PFSK-1 (cell line): ENCODE data around the gene SDC1.

Experiments
- FOXP2 ChIP-seq: optimal IDR thresholded peaks from 2 replicates; pipeline ENCODE3; 2011; ENCODE audit warnings: borderline replicate concordance, control low read depth, inconsistent platforms; ENCODE audit not compliant: insufficient read depth; ENCODE audit errors: extremely low read length, extremely low read depth
- POLR2AphosphoS5 ChIP-seq: IDR thresholded peaks from 2 replicates; pipeline ENCODE4 v1.6.1; 2012; ENCODE audit warnings: low read depth, mild to moderate bottlenecking, control low read depth, low read length, moderate library complexity
- SIN3A ChIP-seq: IDR thresholded peaks from 2 replicates; pipeline ENCODE4 v1.6.1; 2012; ENCODE audit warnings: mild to moderate bottlenecking, low read length, moderate library complexity, borderline replicate concordance; ENCODE audit not compliant: insufficient read depth
- TAF1 ChIP-seq: IDR thresholded peaks from 2 replicates; pipeline ENCODE4 v1.6.1; 2012; ENCODE audit warnings: low read length, control low read depth, borderline replicate concordance; ENCODE audit not compliant: insufficient read depth
- TF ChIP-seq, protein P1 (sequence below), 2 experiments: IDR thresholded peaks; 2 replicates each; pipeline versions ENCODE4 v1.6.1 to v1.8.0; 2011 to 2012; ENCODE audit warnings: low read depth in 2 of 2, low read length in 2 of 2, control low read depth in 1 of 2, inconsistent platforms in 1 of 2, mild to moderate bottlenecking in 1 of 2, moderate library complexity in 1 of 2; ENCODE audit not compliant: insufficient read depth in 1 of 2

Gene SDC1

DNA sequence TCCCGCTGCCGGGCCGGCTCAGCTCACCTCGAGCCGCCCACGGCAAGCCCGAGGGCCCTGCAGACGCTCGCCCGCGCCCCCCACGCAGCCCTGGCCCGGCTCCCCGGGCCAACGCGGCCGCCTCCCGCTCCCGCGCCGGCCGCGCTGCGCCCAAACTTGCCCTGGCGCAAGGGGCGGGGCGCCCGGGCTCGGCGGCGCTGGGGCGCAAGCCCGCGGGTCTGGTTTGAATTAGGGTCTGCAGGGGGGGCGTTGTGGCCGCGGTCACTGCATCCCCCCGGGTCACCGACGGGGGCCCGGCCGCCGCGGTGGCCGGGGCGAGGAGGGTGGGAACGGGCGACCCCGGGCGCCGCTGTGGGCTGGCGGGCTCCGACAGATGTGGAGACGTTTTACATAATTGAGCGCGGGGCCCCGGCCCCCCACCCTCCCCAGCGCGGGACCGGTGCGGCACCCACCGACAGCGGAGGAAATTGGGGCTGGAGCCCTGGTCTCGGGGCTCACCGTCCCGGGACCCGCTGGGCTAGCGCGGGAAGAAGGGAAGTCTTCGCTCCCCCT lies 690 bp downstream of the SDC1 start:
- TF ChIP-seq POLR2AphosphoS5, result no peak
- TF ChIP-seq FOXP2, result no peak
- no peak for TF ChIP-seq TAF1
- no peak for TF ChIP-seq SIN3A
- TF ChIP-seq, protein P1, sequence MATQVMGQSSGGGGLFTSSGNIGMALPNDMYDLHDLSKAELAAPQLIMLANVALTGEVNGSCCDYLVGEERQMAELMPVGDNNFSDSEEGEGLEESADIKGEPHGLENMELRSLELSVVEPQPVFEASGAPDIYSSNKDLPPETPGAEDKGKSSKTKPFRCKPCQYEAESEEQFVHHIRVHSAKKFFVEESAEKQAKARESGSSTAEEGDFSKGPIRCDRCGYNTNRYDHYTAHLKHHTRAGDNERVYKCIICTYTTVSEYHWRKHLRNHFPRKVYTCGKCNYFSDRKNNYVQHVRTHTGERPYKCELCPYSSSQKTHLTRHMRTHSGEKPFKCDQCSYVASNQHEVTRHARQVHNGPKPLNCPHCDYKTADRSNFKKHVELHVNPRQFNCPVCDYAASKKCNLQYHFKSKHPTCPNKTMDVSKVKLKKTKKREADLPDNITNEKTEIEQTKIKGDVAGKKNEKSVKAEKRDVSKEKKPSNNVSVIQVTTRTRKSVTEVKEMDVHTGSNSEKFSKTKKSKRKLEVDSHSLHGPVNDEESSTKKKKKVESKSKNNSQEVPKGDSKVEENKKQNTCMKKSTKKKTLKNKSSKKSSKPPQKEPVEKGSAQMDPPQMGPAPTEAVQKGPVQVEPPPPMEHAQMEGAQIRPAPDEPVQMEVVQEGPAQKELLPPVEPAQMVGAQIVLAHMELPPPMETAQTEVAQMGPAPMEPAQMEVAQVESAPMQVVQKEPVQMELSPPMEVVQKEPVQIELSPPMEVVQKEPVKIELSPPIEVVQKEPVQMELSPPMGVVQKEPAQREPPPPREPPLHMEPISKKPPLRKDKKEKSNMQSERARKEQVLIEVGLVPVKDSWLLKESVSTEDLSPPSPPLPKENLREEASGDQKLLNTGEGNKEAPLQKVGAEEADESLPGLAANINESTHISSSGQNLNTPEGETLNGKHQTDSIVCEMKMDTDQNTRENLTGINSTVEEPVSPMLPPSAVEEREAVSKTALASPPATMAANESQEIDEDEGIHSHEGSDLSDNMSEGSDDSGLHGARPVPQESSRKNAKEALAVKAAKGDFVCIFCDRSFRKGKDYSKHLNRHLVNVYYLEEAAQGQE (IDR thresholded peaks at IDR 0.05; ENCODE audit: insufficient read depth in 1 of 2, low read depth in 2 of 2, low read length in 2 of 2), result no peak

DNA sequence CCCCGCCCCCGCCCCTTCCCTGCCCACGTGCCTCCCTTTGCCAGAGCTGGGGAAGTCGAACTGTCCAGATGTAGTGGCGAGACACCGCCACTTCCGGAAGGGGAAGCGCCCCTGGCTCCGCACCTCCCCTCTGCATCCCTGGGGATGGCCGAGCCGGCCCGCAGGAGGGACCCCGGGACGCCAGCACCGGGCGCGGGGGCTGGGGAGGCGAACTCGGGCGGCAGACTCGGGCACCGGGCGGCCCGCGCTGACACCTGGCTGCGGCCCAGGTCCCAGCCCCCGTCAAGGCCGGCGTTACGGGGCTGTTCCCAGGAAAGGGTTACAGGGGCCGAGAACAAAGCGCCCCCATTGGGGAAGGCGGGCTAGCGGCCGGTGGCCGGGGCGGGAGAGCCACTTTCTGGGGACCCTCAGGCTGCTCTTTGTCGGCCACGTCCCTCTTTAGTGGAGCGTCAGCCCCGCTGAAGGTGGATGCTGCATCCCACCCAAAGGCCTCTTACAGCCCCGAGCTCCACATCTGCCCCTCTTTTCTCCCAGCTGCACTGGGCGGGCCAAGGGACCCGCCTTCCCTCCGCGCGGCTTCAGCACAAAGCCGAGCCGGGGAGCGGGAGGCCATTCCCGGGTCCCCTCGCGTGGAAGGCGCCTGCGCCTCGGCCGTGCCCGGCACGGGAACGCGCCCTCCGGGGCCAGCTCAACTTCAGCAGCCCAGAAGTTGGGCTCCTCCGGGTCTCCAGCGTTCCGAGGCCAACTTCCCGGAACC lies 1.3 kb downstream of the SDC1 start:
- no peak for TF ChIP-seq TAF1
- TF ChIP-seq, protein P1 (IDR thresholded peaks at IDR 0.05; ENCODE audit: insufficient read depth in 1 of 2, low read depth in 2 of 2, low read length in 2 of 2), result no peak
- no peak for TF ChIP-seq POLR2AphosphoS5
- TF ChIP-seq FOXP2, result no peak
- no peak for TF ChIP-seq SIN3A

DNA sequence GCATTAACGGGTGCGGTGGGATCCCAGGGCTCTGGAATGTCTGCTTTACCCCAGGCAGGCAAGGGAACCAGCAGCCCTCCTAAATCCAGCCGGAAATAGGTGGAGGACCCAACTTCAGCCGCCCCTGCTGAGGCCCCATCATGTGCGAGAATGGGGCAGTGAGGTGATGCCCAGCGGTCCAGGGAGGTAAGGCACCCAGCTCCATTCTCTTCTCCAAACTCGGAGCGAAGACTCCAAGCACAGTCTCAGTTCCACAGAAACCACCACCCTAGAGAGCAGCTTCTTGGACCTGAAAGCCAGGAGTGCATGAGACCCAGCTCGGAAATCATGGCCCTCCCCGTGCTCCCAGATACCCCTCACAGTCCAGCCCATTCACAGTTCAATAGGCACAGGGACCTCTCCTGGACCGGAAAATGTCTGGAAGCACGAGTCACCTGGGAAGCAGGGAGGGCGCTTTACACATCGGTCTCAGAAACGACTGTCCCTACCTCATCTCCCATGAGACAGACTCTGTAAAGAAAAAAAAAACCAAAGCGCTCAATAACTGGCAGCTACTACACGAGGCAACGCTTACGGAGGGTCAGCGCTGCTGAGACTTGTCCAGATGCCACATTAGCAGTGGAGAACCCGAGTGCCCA lies 2.0 kb downstream of the SDC1 start:
- TF ChIP-seq TAF1 (no peak), FOXP2 (no peak), SIN3A (no peak), POLR2AphosphoS5 (no peak)
- TF ChIP-seq, protein P1 (IDR thresholded peaks at IDR 0.05; ENCODE audit: insufficient read depth in 1 of 2, low read depth in 2 of 2, low read length in 2 of 2), result no peak

DNA sequence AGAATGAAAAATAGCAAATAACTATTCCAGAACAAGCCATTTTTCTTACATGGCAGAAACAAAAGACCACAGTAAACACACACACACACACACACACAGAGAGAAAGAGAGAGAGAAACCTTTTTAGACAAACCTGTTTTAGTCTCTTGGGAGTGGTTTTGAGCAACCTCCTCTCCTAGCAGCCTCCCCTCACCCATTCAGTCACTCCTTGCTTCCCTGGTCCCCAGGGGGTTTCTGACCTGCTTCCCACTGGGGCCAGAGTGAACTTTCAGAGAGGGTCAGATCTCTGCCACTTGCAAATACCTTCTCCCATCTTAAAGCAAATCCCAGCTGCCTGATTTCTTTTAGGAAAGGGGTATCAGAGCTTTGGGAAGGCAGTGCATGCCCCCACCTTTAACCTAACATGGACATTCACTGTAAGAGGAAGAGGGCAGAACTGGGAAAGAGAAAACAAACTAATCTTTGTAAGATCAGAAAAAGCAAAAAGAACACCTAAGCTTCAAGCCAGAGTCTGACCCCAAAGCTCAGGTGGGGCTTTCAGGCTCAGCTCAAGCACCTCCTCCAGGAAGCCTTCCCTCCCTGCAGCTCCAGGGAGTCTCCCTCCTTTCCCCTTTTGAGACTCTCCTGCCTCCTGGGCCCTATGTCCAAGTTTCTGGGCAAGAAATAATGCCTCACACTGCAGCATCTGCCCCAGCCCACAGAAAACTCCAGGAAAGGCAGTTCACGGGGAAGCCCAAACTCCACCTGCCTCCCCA lies 2.7 kb downstream of the SDC1 start:
- TF ChIP-seq SIN3A, result no peak
- no peak for TF ChIP-seq FOXP2
- TF ChIP-seq TAF1, result no peak
- TF ChIP-seq, protein P1 (IDR thresholded peaks at IDR 0.05; ENCODE audit: insufficient read depth in 1 of 2, low read depth in 2 of 2, low read length in 2 of 2), result no peak
